HPDE6-E6E7 (cell line): Measurements from ENCODE around the gene ILKAP.

Experiments
- DNase-seq: peaks from one replicate; pipeline ENCODE4 v3.0.0; 2011; ENCODE audit warnings: missing footprints; ENCODE audit errors: extremely low spot score

The ILKAP gene

DNA sequence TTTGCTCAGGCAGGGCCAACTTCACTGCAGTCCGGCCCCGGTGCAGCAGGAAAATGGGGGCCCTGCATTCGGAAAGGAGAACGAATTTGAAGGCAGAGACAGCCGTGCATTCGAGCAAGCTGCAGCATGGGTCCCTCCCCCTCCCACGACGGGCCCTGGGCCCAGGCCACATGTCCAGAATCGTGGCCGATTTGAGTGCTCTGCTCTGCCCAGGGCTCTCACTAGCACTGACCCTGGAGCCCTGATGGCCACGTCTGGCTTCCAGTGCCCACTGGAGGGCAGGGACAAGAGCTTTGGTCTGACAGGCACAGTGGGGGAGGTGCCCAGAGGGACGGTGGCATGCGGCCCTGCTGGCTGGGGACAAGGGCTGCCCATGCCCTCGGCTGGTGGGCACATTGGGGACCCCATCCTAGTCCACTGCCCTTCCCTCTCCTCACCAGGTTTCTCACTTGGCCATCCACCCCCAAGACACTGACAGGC lies 79.5 kb downstream of the ILKAP start:
- no peak for DNase-seq

- DNase-seq, result no peak
Measured at GRCh38 chr2:238123218-238123971, 80.1 kb downstream of the ILKAP start.

- DNase-seq, result no peak
Measured at GRCh38 chr2:238122287-238123217, 80.9 kb downstream of the ILKAP start.

GRCh38 chr2:238121511-238122286 lies 81.8 kb downstream of the ILKAP start:
- DNase-seq, result no peak

- DNase-seq, result no peak
Measured at GRCh38 chr2:238120463-238121298, 82.8 kb downstream of the ILKAP start.
